ENCODE results near the gene GDPD2.

Gene GDPD2

DNA sequence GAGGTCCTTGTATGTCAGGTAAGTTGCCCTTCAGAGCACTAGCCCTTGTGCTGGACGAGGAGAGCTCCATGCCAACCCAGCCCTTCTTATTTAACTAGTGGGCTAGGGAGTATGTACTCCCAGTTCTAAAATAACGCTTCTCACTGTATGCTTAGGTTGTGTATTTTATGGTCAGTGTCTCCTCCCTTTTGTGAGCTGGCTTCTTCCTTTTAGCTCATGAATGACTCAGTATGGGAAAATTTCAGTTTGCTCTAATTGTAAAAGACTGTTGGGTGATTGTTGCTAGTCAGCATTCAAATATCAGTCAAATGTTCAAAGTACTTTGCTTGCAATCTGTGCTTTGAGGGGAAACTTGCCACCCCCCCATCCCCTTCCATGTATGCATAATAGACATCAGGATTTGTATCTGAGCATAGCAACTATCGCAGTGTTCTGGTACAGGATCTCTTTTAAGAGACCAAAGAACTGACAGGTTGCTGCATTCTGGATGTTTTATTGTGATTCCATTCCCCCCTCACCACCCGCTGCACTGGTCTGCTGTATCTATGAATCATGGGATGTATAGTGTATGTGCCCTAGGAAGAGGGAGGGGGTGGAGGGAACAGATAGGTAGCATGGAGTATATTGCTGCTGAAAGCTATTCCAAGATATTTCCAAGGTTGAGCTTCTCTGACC, 56.3 kb downstream of the GDPD2 start (continued):
- no peak for TF ChIP-seq ZNF624 (tag by site-specific recombination; IDR thresholded peaks at IDR 0.05)
- no peak for TF ChIP-seq ZNF596 (tag by site-specific recombination; IDR thresholded peaks at IDR 0.05)
- TF ChIP-seq KLF10 (tag by site-specific recombination; IDR thresholded peaks at IDR 0.05) = no peak
- TF ChIP-seq GLIS2 (tag by site-specific recombination; IDR thresholded peaks at IDR 0.05) = no peak
- peak; percentile 99 for TF ChIP-seq WT1 (tag by site-specific recombination; IDR thresholded peaks at IDR 0.05)
- no peak for TF ChIP-seq ZNF776 (tag by site-specific recombination; IDR thresholded peaks at IDR 0.05; ENCODE audit: borderline replicate concordance)
- TF ChIP-seq ZEB2 (tag by site-specific recombination; IDR thresholded peaks at IDR 0.05) = no peak
- TF ChIP-seq ZNF341 (tag by site-specific recombination; IDR thresholded peaks at IDR 0.05; ENCODE audit: low read depth) = 0 out of 2 replicates have a peak, but pooled peaks have one; percentile 24
- no peak for TF ChIP-seq ZNF670 (tag by site-specific recombination; IDR thresholded peaks at IDR 0.05; ENCODE audit: low read depth)
- TF ChIP-seq KLF1 (tag by site-specific recombination; IDR thresholded peaks at IDR 0.05) = no peak
- TF ChIP-seq ZNF629 (tag by site-specific recombination; IDR thresholded peaks at IDR 0.05) = 0 out of 2 replicates have a peak, but pooled peaks have one; percentile 22
- no peak for TF ChIP-seq ZBTB1 (tag by site-specific recombination; IDR thresholded peaks at IDR 0.05)
- no peak for TF ChIP-seq ZBTB48 (tag by site-specific recombination; IDR thresholded peaks at IDR 0.05)
- TF ChIP-seq ZNF530 (tag by site-specific recombination; IDR thresholded peaks at IDR 0.05; ENCODE audit: low read depth) = no peak
- TF ChIP-seq ZNF747 (tag by site-specific recombination; IDR thresholded peaks at IDR 0.05) = no peak
- no peak for TF ChIP-seq ZNF791 (tag by site-specific recombination; IDR thresholded peaks at IDR 0.05)
- TF ChIP-seq ZBTB20 (tag by site-specific recombination; IDR thresholded peaks at IDR 0.05) = no peak
- TF ChIP-seq, protein P1, sequence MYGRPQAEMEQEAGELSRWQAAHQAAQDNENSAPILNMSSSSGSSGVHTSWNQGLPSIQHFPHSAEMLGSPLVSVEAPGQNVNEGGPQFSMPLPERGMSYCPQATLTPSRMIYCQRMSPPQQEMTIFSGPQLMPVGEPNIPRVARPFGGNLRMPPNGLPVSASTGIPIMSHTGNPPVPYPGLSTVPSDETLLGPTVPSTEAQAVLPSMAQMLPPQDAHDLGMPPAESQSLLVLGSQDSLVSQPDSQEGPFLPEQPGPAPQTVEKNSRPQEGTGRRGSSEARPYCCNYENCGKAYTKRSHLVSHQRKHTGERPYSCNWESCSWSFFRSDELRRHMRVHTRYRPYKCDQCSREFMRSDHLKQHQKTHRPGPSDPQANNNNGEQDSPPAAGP (tag by site-specific recombination; IDR thresholded peaks at IDR 0.05) = no peak
- TF ChIP-seq, protein P2, sequence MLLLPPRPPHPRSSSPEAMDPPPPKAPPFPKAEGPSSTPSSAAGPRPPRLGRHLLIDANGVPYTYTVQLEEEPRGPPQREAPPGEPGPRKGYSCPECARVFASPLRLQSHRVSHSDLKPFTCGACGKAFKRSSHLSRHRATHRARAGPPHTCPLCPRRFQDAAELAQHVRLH (tag by site-specific recombination; IDR thresholded peaks at IDR 0.05) = no peak
- TF ChIP-seq, protein P3, sequence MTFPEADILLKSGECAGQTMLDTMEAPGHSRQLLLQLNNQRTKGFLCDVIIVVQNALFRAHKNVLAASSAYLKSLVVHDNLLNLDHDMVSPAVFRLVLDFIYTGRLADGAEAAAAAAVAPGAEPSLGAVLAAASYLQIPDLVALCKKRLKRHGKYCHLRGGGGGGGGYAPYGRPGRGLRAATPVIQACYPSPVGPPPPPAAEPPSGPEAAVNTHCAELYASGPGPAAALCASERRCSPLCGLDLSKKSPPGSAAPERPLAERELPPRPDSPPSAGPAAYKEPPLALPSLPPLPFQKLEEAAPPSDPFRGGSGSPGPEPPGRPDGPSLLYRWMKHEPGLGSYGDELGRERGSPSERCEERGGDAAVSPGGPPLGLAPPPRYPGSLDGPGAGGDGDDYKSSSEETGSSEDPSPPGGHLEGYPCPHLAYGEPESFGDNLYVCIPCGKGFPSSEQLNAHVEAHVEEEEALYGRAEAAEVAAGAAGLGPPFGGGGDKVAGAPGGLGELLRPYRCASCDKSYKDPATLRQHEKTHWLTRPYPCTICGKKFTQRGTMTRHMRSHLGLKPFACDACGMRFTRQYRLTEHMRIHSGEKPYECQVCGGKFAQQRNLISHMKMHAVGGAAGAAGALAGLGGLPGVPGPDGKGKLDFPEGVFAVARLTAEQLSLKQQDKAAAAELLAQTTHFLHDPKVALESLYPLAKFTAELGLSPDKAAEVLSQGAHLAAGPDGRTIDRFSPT (tag by site-specific recombination; IDR thresholded peaks at IDR 0.05) = no peak
- TF ChIP-seq, protein P4, sequence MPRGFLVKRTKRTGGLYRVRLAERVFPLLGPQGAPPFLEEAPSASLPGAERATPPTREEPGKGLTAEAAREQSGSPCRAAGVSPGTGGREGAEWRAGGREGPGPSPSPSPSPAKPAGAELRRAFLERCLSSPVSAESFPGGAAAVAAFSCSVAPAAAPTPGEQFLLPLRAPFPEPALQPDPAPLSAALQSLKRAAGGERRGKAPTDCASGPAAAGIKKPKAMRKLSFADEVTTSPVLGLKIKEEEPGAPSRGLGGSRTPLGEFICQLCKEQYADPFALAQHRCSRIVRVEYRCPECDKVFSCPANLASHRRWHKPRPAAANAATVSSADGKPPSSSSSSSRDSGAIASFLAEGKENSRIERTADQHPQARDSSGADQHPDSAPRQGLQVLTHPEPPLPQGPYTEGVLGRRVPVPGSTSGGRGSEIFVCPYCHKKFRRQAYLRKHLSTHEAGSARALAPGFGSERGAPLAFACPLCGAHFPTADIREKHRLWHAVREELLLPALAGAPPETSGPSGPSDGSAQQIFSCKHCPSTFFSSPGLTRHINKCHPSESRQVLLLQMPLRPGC (tag by site-specific recombination; IDR thresholded peaks at IDR 0.05) = no peak

DNA sequence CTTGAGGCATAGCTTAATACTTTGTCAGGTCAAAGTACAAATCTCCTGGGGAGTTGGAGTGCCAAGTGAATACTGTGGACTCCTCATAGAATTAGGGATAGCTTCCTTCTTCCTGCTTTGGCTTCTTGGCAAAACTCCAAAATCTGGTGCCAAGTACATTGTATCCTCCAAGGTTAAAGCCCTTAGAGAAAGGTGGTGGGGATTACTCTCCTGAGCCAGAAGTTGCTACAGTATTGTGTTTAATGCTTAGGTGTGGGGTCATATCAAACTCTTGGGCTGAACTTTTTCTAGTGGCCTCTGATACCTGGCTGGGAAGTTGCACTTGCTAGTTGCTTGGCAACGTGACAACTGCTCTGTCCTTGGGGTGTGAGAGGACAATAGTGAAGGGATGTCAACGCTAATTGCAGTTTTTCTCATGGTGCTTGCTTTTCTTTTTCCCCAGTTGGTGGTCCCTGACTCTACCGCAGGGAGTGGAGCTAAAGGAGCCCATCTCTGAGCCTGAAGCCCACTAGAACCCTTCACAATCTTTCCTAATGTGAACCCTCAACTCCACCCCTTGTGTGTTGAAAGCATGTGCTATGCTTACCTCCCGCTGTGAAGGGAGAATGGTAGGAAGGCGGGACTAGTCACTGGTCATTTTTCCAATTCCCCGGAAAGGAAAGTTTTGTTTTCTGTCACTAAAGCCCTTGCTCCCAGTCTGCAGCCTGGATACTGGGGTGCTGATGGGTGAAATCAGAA, 57.0 kb downstream of the GDPD2 start:
- peaks cover 26% of the 10 kb centered on the region for H3K4me1 ChIP-seq (ENCODE audit: control insufficient read depth, insufficient read depth, low read length)
- H3K36me3 ChIP-seq (ENCODE audit: control insufficient read depth in 2 of 2, insufficient read depth in 1 of 2, low read length in 2 of 2) = peaks cover 0 to 17% of the 10 kb centered on the region in 2 experiments; a peak in 1 of 3 replicates
- ChIA-PET CTCF (interaction anchor here (1.0 to 1.7 kb wide), 2 partner anchors 44 to 46 kb away, joined by 3 to 5 read pairs; no protein-coding TSS in a partner anchor), POLR2A (no interaction called here)
- no peaks in the 10 kb centered on the region for H3K9me3 ChIP-seq (ENCODE audit: control insufficient read depth, insufficient read depth, low read depth, low read length)
- no peak overlapping the region for H3K27ac ChIP-seq (ENCODE audit: extremely low read depth, low read depth, low read length)
- no peak overlapping the region for H3K4me3 ChIP-seq (ENCODE audit: low read depth, low read length)
- TF ChIP-seq ZSCAN30 (tag by site-specific recombination; IDR thresholded peaks at IDR 0.05) (no peak), GLIS1 (tag by site-specific recombination; IDR thresholded peaks at IDR 0.05) (0 out of 2 replicates have a peak, but pooled peaks have one; percentile 16)
